GM12875 (cell line): ENCODE results near the gene PIGH.

Source experiments
- H3K4me3 ChIP-seq: one replicate; pipeline ENCODE4 v1.5.1; 2011; ENCODE audit warnings: low read depth, low read length, control low read depth
- TF ChIP-seq, protein P1 (sequence below): IDR thresholded peaks from 2 replicates; pipeline ENCODE4 v1.5.1; 2011; ENCODE audit warnings: low read depth, mild to moderate bottlenecking, control low read depth, inconsistent platforms, low read length, moderate library complexity, borderline replicate concordance; ENCODE audit not compliant: insufficient read depth

PIGH gene

DNA sequence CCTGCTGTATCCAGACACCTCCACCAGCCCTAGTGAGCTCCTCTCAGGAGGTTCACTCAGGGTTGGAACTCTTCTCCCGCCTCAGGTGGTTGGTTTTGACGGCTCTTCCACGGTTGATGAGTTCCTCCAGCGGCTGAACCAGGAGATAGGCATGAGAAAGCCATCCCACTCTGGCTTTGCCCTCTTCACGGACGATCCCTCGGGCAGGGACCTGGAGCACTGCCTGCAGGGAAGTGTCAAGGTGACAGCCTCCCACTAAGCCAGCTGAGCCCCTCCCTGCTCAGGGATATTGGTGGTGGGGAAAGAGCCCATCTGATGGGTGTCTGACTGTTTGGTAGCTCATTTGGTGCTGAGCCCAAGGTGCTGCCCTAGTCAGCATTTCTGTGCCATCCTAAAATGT lies 20.4 kb downstream of the PIGH start:
- no peak overlapping the region for H3K4me3 ChIP-seq
- TF ChIP-seq, protein P1, sequence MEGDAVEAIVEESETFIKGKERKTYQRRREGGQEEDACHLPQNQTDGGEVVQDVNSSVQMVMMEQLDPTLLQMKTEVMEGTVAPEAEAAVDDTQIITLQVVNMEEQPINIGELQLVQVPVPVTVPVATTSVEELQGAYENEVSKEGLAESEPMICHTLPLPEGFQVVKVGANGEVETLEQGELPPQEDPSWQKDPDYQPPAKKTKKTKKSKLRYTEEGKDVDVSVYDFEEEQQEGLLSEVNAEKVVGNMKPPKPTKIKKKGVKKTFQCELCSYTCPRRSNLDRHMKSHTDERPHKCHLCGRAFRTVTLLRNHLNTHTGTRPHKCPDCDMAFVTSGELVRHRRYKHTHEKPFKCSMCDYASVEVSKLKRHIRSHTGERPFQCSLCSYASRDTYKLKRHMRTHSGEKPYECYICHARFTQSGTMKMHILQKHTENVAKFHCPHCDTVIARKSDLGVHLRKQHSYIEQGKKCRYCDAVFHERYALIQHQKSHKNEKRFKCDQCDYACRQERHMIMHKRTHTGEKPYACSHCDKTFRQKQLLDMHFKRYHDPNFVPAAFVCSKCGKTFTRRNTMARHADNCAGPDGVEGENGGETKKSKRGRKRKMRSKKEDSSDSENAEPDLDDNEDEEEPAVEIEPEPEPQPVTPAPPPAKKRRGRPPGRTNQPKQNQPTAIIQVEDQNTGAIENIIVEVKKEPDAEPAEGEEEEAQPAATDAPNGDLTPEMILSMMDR = no peak

DNA sequence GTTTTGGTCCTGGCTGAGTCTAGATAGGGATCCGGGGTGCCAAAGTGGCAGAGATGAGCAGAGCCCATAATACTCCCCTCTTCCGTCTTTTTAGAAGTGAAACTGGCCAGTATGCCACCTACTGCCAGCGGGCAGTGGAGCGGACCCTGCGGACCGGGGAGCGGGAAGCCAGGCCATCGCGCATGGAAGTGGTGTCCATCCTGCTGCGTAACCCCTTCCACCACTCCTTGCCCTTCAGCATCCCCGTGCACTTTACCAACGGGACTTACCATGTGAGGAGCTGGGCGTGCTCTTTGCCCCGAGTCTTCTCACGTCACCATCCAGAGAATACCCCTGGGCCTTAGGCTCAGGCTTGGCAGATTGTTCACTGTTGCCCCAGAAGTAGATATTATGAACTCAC lies 21.0 kb downstream of the PIGH start:
- TF ChIP-seq, protein P1 = no peak
- no peak overlapping the region for H3K4me3 ChIP-seq

DNA sequence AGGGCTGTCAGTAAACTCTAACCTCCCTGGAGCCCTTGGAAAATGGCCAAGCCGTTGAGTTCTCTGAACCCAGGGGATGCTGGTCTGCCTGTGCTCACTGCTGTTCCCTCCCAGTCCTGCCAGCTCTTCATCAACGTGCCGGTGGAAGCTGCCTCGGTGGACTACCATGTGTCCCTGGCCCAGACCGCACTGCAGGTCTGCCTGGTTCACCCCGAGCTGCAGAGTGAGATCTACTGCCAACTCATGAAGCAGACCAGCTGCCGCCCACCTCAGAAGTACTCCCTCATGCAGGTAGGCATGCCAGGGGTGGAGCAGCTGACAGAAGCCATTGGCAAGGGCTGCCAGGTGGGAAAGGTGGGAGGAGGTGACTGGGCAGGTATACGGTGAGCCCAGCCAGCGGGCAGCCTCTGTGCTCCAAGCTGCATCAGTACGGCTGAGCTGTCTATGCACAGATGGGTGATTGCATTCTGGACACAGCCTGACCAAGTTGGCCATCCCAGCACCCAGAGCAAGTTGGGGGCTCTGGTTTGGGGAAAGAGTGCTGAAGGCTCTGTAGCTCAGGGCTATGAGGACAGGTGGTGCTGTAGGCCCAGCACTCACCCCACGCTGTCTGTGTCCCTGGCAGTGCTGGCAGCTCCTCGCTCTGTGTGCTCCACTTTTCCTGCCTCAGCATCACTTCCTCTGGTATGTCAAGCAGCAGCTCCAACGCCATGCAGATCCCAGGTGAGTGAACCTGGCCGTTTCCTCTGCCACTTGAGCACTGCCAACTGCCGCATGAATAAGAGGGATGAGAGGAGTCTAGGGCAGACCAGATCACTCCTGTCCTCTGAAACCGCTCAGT lies 21.9 kb downstream of the PIGH start:
- TF ChIP-seq, protein P1 = no peak
- H3K4me3 ChIP-seq = no peak overlapping the region

DNA sequence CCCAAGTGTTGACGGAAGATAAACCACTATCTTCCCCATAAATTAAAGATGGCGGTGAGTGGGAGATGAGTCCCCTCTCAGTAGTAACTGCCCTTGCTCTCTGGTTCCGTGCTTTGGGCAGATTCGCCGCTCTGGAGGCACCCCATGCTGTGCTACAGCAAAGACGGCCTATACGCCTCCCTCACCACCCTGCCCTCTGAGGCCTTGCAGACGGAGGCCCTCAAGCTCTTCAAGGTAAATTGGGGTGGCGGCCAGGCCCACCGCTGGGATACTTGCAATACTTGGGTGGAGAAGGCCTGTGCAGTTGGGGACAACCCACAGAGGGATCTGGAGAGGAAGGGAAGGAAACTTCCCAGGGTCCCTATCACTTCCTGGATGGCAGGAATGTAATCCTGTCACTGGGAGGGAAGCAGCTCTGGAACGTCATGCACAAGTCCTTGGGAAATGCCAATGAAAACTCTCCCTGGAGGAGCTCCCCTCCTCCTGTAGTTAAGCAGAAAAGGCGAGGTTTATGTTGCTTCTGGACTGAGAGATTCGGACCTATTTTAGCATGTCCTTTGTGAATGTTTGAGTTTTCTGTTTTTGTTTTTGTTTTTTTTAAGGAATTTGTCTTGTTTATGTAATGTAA lies 22.8 kb downstream of the PIGH start:
- TF ChIP-seq, protein P1 = no peak

DNA sequence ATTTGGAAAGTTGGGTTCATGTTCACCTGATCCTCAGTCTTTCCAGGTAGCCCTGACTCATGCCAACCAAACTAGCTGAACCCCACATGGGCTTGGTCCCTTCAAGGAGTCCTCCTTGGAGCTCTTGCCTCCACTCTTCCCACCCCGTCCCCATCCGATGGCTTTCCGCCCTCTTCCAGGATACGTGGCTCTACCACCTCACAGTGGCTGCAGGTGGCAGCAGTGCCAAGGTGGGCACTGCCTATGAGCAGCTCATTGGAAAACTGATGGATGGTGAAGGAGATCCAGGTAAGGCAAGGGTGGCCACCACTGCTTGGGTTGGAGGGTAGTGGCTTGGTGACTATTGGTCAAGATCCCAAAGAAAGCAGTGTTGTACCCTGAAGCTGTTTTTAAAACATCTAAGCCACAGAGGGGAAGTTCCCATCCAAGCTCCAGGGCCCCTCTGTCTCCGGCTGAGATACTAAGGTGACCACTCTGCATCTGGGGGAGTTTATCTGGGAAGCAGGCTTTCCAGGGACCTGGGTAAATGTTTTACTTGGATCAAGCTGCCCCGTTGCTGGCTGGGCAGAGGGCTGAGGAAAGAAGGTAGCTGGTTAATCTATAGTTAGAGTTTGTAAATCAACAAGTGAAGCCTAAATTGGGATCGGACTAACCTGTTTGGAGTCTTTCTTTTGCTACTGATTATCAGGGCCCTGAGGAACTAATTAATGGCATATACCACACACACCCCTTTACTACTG lies 23.7 kb downstream of the PIGH start:
- TF ChIP-seq, protein P1 = no peak

More for the DNA sequence above, 22.8 kb downstream of the PIGH start:
- H3K4me3 ChIP-seq = no peak overlapping the region

DNA sequence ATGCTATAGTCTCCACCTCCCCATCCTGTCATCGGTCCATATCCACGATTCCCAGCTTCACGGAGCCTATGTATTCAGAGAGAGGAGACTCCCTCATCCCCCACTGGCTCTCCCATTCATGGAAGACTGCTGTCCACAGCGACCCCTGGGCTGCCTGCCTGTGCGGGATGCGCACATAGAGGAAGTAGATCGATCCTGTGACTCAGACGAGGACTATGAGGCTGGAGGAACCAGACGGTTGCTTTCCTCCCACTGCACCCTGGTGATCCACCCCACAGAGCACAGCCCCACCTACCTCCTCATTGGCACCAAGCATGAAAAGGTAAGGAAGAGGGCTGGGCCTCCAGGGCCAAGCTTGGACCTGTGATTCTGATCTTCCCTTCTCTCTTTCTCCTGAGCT lies 24.4 kb downstream of the PIGH start:
- TF ChIP-seq, protein P1 = no peak
- no peak overlapping the region for H3K4me3 ChIP-seq

More for the DNA sequence above, 23.7 kb downstream of the PIGH start:
- no peak overlapping the region for H3K4me3 ChIP-seq
